GM10266 (cell line): ENCODE results near the gene AASDHPPT.

Source experiments
- DNase-seq: peaks from one replicate; pipeline ENCODE4 v3.0.0; 2012; ENCODE audit errors: extremely low spot score
- TF ChIP-seq, protein P1 (sequence below): IDR thresholded peaks from 2 replicates; pipeline ENCODE4 v1.5.1; 2012; ENCODE audit warnings: mild to moderate bottlenecking, low read depth; ENCODE audit not compliant: control insufficient read depth, insufficient read depth; ENCODE audit errors: missing control alignments

AASDHPPT gene

GRCh38 chr11:106077609-106078455 is at the start of gene AASDHPPT:
TSS of gene AASDHPPT (plus strand) at chr11:106077662. CDS start at chr11:106077711, 49 bp downstream.
- TF ChIP-seq, protein P1, sequence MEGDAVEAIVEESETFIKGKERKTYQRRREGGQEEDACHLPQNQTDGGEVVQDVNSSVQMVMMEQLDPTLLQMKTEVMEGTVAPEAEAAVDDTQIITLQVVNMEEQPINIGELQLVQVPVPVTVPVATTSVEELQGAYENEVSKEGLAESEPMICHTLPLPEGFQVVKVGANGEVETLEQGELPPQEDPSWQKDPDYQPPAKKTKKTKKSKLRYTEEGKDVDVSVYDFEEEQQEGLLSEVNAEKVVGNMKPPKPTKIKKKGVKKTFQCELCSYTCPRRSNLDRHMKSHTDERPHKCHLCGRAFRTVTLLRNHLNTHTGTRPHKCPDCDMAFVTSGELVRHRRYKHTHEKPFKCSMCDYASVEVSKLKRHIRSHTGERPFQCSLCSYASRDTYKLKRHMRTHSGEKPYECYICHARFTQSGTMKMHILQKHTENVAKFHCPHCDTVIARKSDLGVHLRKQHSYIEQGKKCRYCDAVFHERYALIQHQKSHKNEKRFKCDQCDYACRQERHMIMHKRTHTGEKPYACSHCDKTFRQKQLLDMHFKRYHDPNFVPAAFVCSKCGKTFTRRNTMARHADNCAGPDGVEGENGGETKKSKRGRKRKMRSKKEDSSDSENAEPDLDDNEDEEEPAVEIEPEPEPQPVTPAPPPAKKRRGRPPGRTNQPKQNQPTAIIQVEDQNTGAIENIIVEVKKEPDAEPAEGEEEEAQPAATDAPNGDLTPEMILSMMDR: peak; percentile 6
- no peak for DNase-seq

DNA sequence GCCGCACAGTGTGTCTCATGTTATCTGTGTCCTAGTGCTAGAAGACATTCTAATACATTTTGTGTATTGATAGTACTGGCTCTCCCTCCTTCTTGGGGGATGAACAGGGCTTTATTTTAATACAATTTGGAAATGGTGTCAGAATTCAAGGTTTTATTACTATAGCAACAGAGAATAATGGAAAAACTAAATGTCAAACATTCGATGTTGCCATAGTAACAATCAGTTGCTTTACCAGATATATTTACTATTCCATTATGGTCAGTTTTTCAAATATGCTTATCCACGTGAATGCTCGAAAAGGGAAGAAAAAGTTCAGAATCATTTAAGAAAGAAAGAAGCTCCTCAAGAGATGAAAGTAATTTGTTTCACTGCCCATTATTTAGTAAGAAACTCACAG is 46.9 kb upstream of the AASDHPPT start:
- TF ChIP-seq, protein P1: no peak
- DNase-seq: no peak

- DNase-seq: no peak
Measured at GRCh38 chr11:106031202-106031810, 46.2 kb upstream of the AASDHPPT start.

DNA sequence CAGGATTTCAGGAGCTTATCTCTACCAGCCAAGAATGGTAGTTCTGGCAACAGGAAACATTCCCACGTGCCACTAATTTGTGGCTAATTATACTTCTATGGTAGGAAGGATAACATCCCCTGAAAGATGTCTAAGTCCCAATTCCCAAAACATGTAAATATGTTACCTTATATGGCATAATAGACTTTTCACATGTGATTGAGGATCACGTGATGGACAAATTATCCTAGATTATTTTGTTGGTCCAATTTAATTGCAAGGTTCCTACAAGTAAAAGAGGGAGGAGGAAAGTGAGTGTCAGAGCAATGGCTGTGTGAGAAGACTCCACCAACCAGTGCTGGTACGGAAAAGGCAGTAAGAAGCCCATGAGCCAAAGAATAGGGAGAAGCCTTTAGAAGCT is 45.5 kb upstream of the AASDHPPT start:
- no peak for DNase-seq
- TF ChIP-seq, protein P1: no peak

More at GRCh38 chr11:106031202-106031810, 46.2 kb upstream of the AASDHPPT start:
- TF ChIP-seq, protein P1: no peak

GRCh38 chr11:106032861-106033260 is 44.6 kb upstream of the AASDHPPT start:
- TF ChIP-seq, protein P1: no peak
- DNase-seq: no peak

DNA sequence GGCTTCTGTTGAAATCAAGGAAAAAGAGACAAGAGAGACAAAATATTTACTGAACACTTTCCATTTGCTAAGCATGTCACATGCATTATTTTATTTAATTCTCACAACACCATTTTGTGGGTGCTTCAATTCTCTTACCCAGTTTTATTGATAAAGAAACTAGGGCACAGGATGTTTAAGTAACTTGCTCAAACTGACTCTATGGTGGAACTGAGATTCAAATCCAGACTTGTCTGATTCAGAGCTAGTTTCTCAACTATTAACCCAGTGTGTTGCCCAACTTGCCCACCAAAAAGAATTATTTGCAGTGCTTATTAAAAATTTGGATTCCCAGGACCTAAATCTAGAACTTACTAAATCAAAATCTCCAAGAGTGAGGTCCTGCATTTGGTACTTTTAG is 33.9 kb upstream of the AASDHPPT start:
- TF ChIP-seq, protein P1: no peak
- DNase-seq: no peak

GRCh38 chr11:106047631-106048030 is 29.8 kb upstream of the AASDHPPT start:
- TF ChIP-seq, protein P1: no peak
- DNase-seq: no peak
